AG09319 (cell line): ENCODE results near the gene YIPF1.

Experiments
- DNase-seq: peaks from one replicate; pipeline ENCODE4 v3.0.0-alpha.2; 2010; ENCODE audit warnings: low read depth; ENCODE audit errors: extremely low read depth
- TF ChIP-seq, protein P1 (sequence below): IDR thresholded peaks from 2 replicates; pipeline ENCODE4 v1.5.1; 2011; ENCODE audit warnings: low read depth, mild to moderate bottlenecking, inconsistent platforms, low read length, moderate library complexity

YIPF1 gene

DNA sequence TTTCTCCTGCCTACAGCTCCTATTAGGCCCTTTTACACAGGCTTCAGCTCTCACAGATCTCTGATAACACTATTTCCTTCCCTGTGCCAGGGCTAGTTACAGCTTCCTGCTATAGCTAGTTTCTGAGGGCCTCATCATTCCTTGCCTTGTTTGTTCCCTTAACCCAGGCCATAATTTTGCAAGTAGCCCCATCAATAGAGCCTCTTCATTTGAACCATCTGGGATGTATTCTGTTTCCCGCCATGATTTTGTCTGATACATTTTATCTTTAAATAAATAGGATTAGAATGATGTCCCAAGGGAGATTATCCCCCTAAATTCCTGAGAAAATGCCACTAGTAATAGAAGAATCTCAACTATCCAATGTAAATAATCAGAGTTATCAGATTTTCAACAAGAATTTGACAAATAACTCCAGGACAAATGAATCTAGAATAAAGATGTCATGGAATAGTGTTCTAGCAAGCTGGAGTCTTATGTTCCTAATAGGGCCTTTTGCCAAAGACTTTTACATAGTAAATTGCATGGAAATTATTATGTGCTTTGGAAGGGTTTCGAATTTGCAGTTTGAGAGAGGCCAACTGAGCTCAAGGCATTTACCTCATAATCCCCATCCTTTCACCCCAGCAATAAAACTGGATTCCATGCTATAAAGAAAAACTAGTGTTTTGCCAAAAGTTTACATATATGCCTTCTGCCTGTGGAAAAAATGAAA, 39.8 kb upstream of the YIPF1 start:
- DNase-seq: peak; percentile 11
- TF ChIP-seq, protein P1, sequence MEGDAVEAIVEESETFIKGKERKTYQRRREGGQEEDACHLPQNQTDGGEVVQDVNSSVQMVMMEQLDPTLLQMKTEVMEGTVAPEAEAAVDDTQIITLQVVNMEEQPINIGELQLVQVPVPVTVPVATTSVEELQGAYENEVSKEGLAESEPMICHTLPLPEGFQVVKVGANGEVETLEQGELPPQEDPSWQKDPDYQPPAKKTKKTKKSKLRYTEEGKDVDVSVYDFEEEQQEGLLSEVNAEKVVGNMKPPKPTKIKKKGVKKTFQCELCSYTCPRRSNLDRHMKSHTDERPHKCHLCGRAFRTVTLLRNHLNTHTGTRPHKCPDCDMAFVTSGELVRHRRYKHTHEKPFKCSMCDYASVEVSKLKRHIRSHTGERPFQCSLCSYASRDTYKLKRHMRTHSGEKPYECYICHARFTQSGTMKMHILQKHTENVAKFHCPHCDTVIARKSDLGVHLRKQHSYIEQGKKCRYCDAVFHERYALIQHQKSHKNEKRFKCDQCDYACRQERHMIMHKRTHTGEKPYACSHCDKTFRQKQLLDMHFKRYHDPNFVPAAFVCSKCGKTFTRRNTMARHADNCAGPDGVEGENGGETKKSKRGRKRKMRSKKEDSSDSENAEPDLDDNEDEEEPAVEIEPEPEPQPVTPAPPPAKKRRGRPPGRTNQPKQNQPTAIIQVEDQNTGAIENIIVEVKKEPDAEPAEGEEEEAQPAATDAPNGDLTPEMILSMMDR: no peak

DNA sequence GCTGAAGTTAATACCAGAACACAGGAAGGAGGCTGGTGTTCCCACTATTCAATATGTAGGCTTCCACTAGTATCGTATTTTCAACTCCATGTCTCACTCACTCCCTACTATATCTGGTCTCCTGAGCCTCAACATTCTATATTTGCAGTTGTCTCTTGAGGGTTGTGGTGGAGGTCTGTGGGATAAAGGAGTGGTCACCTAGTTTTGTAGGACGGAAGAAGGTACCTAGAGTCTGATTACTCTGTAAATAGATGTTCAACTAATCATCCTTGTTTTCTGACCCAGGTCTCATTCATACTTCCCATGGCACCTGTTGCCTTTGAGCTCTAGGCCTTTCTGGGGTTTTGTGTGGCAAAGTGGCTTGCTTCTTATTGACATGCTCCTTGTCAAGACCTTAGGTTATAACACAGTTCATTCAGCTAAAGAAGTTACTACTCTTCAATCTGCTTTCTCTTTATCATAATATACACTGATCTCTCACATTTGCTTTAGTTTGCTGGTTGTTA, 37.8 kb upstream of the YIPF1 start:
- DNase-seq: no peak
- TF ChIP-seq, protein P1: no peak

GRCh38 chr1:53919675-53920066, 30.1 kb upstream of the YIPF1 start:
- TF ChIP-seq, protein P1: no peak
- DNase-seq: no peak

DNA sequence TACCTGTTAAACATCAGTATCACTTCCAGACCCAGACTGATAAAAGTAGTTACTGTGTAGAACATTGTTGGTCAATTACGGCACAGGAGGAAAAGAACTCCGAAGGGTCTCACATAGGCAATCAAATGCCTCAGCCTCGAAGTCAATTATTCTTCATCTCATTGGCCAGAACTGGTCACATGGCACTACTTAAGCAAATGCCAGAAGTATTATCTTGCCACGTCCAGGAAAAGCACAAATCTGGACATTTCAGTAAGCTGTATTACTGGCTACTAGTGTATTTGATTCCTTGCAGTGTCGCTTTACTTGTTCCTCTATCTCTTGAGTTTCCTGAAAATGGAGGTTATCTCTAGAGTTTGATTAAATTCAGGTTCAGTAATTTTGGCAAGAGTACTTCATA, 28.7 kb upstream of the YIPF1 start:
- no peak for DNase-seq
- TF ChIP-seq, protein P1: no peak

GRCh38 chr1:53913352-53914033, 23.9 kb upstream of the YIPF1 start:
- TF ChIP-seq, protein P1: no peak
- no peak for DNase-seq

GRCh38 chr1:53911442-53911841, 21.8 kb upstream of the YIPF1 start:
- no peak for DNase-seq
- TF ChIP-seq, protein P1: no peak

DNA sequence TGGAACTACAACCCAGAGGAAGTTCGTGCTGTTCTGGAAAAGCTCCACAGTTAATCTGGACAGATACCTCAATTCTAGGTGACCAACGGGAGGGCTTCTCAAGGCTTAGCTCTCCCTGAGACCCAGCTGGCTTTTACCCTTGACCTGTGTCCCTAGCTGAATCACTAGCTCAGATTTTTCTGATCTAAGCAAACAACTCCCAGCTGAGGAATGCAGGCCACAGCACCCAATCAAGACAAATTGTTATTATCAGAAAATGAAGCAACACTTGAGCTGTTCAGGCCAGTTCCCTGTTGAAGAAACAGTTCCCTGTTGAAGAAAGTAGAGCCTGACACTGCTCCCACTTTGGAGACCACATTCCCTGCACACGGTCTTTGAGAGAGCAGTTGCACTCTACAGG, 20.3 kb upstream of the YIPF1 start:
- TF ChIP-seq, protein P1: no peak
- DNase-seq: no peak
